K562 (cell line): ENCODE measurements around the gene STX12. TPM values are rescaled to one million over a fixed set of nuclear protein-coding genes. Genes with fewer than 3 reads are reported as not detected.

Experiments used
- BCL6 ChIP-seq: fragments of 250-450 bp; sonication (Bioruptor Pico); IDR thresholded peaks from 2 replicates; pipeline ENCODE4 v1.4.0; 2020
- CBX2 ChIP-seq: fragments of 200-600 bp; sonication (generic); IDR thresholded peaks from one replicate; pipeline ENCODE4 v1.6.1; 2012; ENCODE audit warnings: mild to moderate bottlenecking, low read length, inconsistent platforms; ENCODE audit not compliant: insufficient read depth, poor library complexity, severe bottlenecking
- CBX3 ChIP-seq, 2 experiments: IDR thresholded peaks; 1 replicate in 1 of 2; 2 replicates in 1 of 2; pipeline ENCODE4 v1.6.1; 2012; ENCODE audit warnings: inconsistent platforms in 2 of 2, low read length in 2 of 2, borderline replicate concordance in 1 of 2, control low read depth in 1 of 2
- CHD1 ChIP-seq: fragments of 200-600 bp; sonication (generic); IDR thresholded peaks from one replicate; pipeline ENCODE4 v1.6.1; 2012; ENCODE audit warnings: mild to moderate bottlenecking, moderate library complexity, low read length, inconsistent platforms
- FOXM1 ChIP-seq, 2 experiments: fragments of 450-650 bp in 1 of 2; sonication (generic) in 1 of 2; formaldehyde crosslinking in 1 of 2; IDR thresholded peaks; 2 replicates each; pipeline versions ENCODE4 v1.6.1 to v1.9.0; 2017 to 2022; ENCODE audit warnings: low read depth in 2 of 2, mild to moderate bottlenecking in 2 of 2, missing genetic modification reagents in 1 of 2, moderate library complexity in 1 of 2
- FOXP1 ChIP-seq: sonication (generic); formaldehyde crosslinking; IDR thresholded peaks from 2 replicates; pipeline ENCODE4 v1.8.0; 2022; ENCODE audit warnings: mild to moderate bottlenecking, missing genetic modification reagents
- MCM5 ChIP-seq: fragments of 450-650 bp; IDR thresholded peaks from 2 replicates; pipeline ENCODE4 v1.6.1; 2016; ENCODE audit warnings: low read depth
- MEIS2 ChIP-seq: fragments of 450-650 bp; IDR thresholded peaks from 2 replicates; pipeline ENCODE4 v1.6.1; 2014; ENCODE audit warnings: mild to moderate bottlenecking; ENCODE audit not compliant: partially characterized antibody
- MTA1 ChIP-seq: fragments of 450-650 bp; IDR thresholded peaks from 2 replicates; pipeline ENCODE4 v1.6.1; 2017; ENCODE audit warnings: borderline replicate concordance
- MYC ChIP-seq, 2 experiments: fragments of 250-450 bp in 1 of 2; sonication (Bioruptor Pico) in 1 of 2; IDR thresholded peaks; 2 replicates each; pipeline versions ENCODE4 v1.5.1 to v1.6.1; 2012 to 2021; ENCODE audit warnings: low read depth in 2 of 2, borderline replicate concordance in 1 of 2, improper control_type of control experiment in 1 of 2, low read length in 1 of 2, mild to moderate bottlenecking in 1 of 2, moderate library complexity in 1 of 2
- NFRKB ChIP-seq: fragments of 450-650 bp; IDR thresholded peaks from 2 replicates; pipeline ENCODE4 v1.6.1; 2016; ENCODE audit warnings: low read depth
- PHB ChIP-seq: fragments of 250-450 bp; sonication (Bioruptor Pico); IDR thresholded peaks from 2 replicates; pipeline ENCODE4 v1.5.0; 2021
- RFX1 ChIP-seq: fragments of 450-650 bp; IDR thresholded peaks from 2 replicates; pipeline ENCODE4 v1.6.1; 2016; ENCODE audit warnings: mild to moderate bottlenecking, moderate library complexity
- SMAD4 ChIP-seq: fragments of 250-450 bp; sonication (Bioruptor Pico); conservative IDR thresholded peaks from 2 replicates; pipeline ENCODE4 v1.8.0; 2021; ENCODE audit warnings: inconsistent platforms, mild to moderate bottlenecking, moderate library complexity
- SMARCA4 ChIP-seq: fragments of 450-650 bp; IDR thresholded peaks from 2 replicates; pipeline ENCODE4 v1.6.1; 2016
- TAF7 ChIP-seq: fragments of 450-650 bp; IDR thresholded peaks from 2 replicates; pipeline ENCODE4 v1.6.1; 2016; ENCODE audit warnings: missing genetic modification characterization, missing compliant biosample characterization
- TOE1 ChIP-seq, 2 experiments: fragments of 450-650 bp in 1 of 2; sonication (generic) in 1 of 2; formaldehyde crosslinking in 1 of 2; IDR thresholded peaks; 2 replicates each; pipeline versions ENCODE4 v1.7.1 to v1.8.0; 2016 to 2022; ENCODE audit warnings: borderline replicate concordance in 2 of 2, mild to moderate bottlenecking in 2 of 2, antibody characterized with exemption in 1 of 2, inconsistent platforms in 1 of 2, low read depth in 1 of 2, missing genetic modification reagents in 1 of 2, moderate library complexity in 1 of 2
- ZBTB7A ChIP-seq: IDR thresholded peaks from 2 replicates; pipeline ENCODE4 v1.6.1; 2011; ENCODE audit warnings: low read depth, mild to moderate bottlenecking, low read length, moderate library complexity, borderline replicate concordance; ENCODE audit not compliant: control insufficient read depth
- ZNF24 ChIP-seq: fragments of 450-650 bp; IDR thresholded peaks from 2 replicates; pipeline ENCODE4 v1.6.1; 2016
- ZNF551 ChIP-seq: fragments of 250-450 bp; sonication (Bioruptor Pico); IDR thresholded peaks from 2 replicates; pipeline ENCODE4 v1.5.0; 2021; ENCODE audit warnings: mild to moderate bottlenecking, moderate library complexity
- polyA plus RNA-seq, 8 experiments: library from polyadenylated mRNA; depleted of rRNA in 4 of 8; stranded (reverse) in 5 of 8; unstranded in 3 of 8; fragments of >200 nt; fragmentation: Nextera tagmentation in 2 of 8; fragmentation: Illumina TruSeq in 1 of 8; extraction: Ambion mirVana in 2 of 8; extraction: Trizol in 1 of 8; gene quantifications; 2 replicates each; pipeline versions ENCODE4 v1.2.1 to v1.2.3, GENCODE V29; 2011 to 2014; ENCODE audit warnings: inconsistent platforms in 1 of 8, missing spikeins in 1 of 8
- total RNA-seq, 7 experiments: library from RNA; depleted of rRNA in 6 of 7; stranded (reverse); fragments of >200 nt in 6 of 7; fragmentation: Illumina TruSeq in 2 of 7; extraction: Trizol in 2 of 7; gene quantifications; 2 replicates each; pipeline versions ENCODE4 v1.2.1 to v1.2.3, GENCODE V29; 2011 to 2021; ENCODE audit warnings: low replicate concordance in 1 of 7
- TF ChIP-seq, protein P1 (sequence below): fragments of 250-450 bp; sonication (Bioruptor Pico); IDR thresholded peaks from 2 replicates; pipeline ENCODE4 v1.8.0; 2022; ENCODE audit warnings: inconsistent platforms, mild to moderate bottlenecking, moderate library complexity, borderline replicate concordance
- TF ChIP-seq, protein P2 (sequence below): fragments of 250-450 bp; sonication (Bioruptor Pico); IDR thresholded peaks from 2 replicates; pipeline ENCODE4 v1.5.0; 2022; ENCODE audit warnings: mild to moderate bottlenecking
- TF ChIP-seq, protein P3 (sequence below), 2 experiments: fragments of 250-450 bp in 1 of 2; fragments of 450-650 bp in 1 of 2; sonication (Bioruptor Pico) in 1 of 2; IDR thresholded peaks; 2 replicates each; pipeline versions ENCODE4 v1.6.1 to v1.8.0; 2016 to 2021; ENCODE audit warnings: mild to moderate bottlenecking in 2 of 2, moderate library complexity in 2 of 2, missing compliant biosample characterization in 1 of 2, missing genetic modification characterization in 1 of 2

STX12 gene
- total and polyA plus RNA-seq, 9 of the 15 experiments (the other 6 are each of a cell fraction or from before 2014, with no cell fraction given): 16.9 to 31.3 (median 25.7) TPM

DNA sequence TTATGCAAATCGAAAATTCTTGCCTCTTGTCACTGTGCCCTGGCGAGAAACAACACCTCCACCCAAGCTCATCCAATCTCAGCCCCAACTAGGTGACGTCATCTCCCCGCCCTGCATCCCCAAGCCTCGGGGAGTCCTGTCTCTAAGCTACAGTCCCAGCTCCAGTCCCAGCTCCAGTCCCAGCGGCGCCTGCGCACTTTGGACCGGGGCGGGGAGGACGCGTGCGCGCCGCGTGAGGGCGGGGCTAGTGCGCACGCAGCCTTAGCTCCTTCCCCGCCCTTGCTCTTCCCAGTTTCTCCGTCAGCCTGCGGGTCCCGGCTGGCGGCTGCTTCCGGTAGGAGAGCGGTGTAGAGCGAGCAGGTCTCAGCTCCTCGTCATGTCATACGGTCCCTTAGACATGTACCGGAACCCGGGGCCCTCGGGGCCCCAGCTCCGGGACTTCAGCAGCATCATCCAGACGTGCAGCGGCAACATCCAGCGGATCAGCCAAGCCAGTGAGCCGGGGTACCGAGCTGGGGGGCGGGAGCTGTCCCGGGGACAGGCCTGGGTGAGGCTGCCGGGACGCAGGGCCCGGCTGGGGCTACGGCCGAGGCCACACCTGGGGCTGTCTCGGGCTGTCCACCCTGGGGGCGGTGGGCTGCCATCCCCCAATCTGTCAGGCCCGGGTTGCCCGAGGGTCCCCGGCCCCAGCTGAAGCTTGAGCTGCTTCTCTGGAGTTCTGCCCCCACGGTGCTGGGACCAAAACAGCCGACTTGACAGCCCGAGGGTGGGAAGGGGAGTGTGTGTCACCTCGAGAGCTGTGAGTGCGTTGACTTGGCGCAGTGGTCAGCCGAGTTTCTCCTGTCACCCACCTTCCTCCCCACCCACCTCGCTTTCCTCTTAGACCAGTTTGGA is at the start of gene STX12 (continued):
- TF ChIP-seq, protein P1, sequence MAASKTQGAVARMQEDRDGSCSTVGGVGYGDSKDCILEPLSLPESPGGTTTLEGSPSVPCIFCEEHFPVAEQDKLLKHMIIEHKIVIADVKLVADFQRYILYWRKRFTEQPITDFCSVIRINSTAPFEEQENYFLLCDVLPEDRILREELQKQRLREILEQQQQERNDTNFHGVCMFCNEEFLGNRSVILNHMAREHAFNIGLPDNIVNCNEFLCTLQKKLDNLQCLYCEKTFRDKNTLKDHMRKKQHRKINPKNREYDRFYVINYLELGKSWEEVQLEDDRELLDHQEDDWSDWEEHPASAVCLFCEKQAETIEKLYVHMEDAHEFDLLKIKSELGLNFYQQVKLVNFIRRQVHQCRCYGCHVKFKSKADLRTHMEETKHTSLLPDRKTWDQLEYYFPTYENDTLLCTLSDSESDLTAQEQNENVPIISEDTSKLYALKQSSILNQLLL (CRISPR knock-in tag): no peak
- peak; percentile 94 for TF ChIP-seq MEIS2
- TF ChIP-seq MYC (IDR thresholded peaks at IDR 0.05; ENCODE audit: low read depth, low read length): peak; percentile 78
- no peak for TF ChIP-seq MYC (CRISPR knock-in tag; IDR thresholded peaks at IDR 0.05; ENCODE audit: borderline replicate concordance, low read depth)
- no peak for TF ChIP-seq ZNF24
- peak; percentile 70; the same call in 1 of the 2 replicates for TF ChIP-seq MTA1
- TF ChIP-seq ZBTB7A: 0 out of 2 replicates have a peak, but pooled peaks have one; percentile 23
- TF ChIP-seq NFRKB: no peak
- TF ChIP-seq ZNF551 (CRISPR knock-in tag): no peak
- TF ChIP-seq TOE1 (IDR thresholded peaks at IDR 0.05; ENCODE audit: borderline replicate concordance): no peak; the same call in 1 of the 2 replicates
- no peak for TF ChIP-seq TOE1 (CRISPR knock-in tag; IDR thresholded peaks at IDR 0.05; ENCODE audit: borderline replicate concordance, low read depth)
- no peak for TF ChIP-seq FOXP1 (CRISPR knock-in tag)
- no peak for TF ChIP-seq FOXM1 (IDR thresholded peaks at IDR 0.05; ENCODE audit: low read depth)
- TF ChIP-seq FOXM1 (CRISPR knock-in tag; IDR thresholded peaks at IDR 0.05; ENCODE audit: low read depth): peak; percentile 85; the same call in 1 of the 2 replicates
- TF ChIP-seq CHD1: peak; percentile 85
- TF ChIP-seq, protein P2, sequence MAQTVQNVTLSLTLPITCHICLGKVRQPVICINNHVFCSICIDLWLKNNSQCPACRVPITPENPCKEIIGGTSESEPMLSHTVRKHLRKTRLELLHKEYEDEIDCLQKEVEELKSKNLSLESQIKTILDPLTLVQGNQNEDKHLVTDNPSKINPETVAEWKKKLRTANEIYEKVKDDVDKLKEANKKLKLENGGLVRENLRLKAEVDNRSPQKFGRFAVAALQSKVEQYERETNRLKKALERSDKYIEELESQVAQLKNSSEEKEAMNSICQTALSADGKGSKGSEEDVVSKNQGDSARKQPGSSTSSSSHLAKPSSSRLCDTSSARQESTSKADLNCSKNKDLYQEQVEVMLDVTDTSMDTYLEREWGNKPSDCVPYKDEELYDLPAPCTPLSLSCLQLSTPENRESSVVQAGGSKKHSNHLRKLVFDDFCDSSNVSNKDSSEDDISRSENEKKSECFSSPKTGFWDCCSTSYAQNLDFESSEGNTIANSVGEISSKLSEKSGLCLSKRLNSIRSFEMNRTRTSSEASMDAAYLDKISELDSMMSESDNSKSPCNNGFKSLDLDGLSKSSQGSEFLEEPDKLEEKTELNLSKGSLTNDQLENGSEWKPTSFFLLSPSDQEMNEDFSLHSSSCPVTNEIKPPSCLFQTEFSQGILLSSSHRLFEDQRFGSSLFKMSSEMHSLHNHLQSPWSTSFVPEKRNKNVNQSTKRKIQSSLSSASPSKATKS: no peak
- TF ChIP-seq CBX3 (IDR thresholded peaks at IDR 0.05; ENCODE audit: borderline replicate concordance in 1 of 2, low read length in 2 of 2): no peak; a peak in 1 of 3 replicates
- TF ChIP-seq PHB: no peak
- TF ChIP-seq, protein P3, sequence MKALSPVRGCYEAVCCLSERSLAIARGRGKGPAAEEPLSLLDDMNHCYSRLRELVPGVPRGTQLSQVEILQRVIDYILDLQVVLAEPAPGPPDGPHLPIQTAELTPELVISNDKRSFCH (CRISPR knock-in tag; IDR thresholded peaks at IDR 0.05): no peak
- TF ChIP-seq, protein P3 (tag; IDR thresholded peaks at IDR 0.05): no peak
- no peak for TF ChIP-seq CBX2
- no peak for TF ChIP-seq MCM5
- TF ChIP-seq TAF7 (tag): peak; percentile 60; the same call in 1 of the 2 replicates
- TF ChIP-seq SMARCA4: no peak
- TF ChIP-seq BCL6 (CRISPR knock-in tag): no peak
- peak; percentile 93 for TF ChIP-seq RFX1
- 0 out of 2 replicates have a peak, but pooled peaks have one; percentile 64 for TF ChIP-seq SMAD4 (CRISPR knock-in tag)
